Measurements from ENCODE around the gene MPG. TPM values are rescaled to one million over a fixed set of nuclear protein-coding genes. Genes with fewer than 3 reads are reported as not detected.
A peak's percentile ranks its signal among the peaks of the same experiment; 100 is the strongest.

The MPG gene
- polyA plus RNA-seq, 1 of the 3 experiments (the other 2 are of a cell fraction) = 98.3 TPM

- H3F3A ChIP-seq (replicated peaks; ENCODE audit: insufficient read depth) = peaks cover 8% of the 10 kb centered on the region
- WGBS (ENCODE audit: low lambda C conversion rate) = 2% methylated on average over 25 of the region's 91 CpGs
- no peaks in the 10 kb centered on the region for H4K20me1 ChIP-seq (ENCODE audit: insufficient read depth)
- no peaks in the 10 kb centered on the region for H3K27me3 ChIP-seq (ENCODE audit: insufficient read depth)
- peaks cover 46% of the 10 kb centered on the region for H3K79me2 ChIP-seq (ENCODE audit: insufficient read depth)
- ChIA-PET POLR2A (interaction anchor here (0.7 to 1.0 kb wide), 2 partner anchors 9 to 129 kb away, joined by 3 read pairs; no protein-coding TSS in a partner anchor), CTCF (interaction anchor here (1.0 to 4.0 kb wide), 9 partner anchors 10 to 309 kb away, joined by 3 to 20 read pairs (median 4); no protein-coding TSS in a partner anchor)
- peak within 1 kb of the TSS; percentile 93 for H2AFZ ChIP-seq (ENCODE audit: low read depth)
- peak within 1 kb of the TSS; percentile 96 for H3K4me2 ChIP-seq
- H3K27ac ChIP-seq (ENCODE audit: low read depth in 2 of 2, low read length in 1 of 2) = peak within 1 kb of the TSS; percentile 70 to 72
- peak; percentile 100 for DNase-seq
- peaks cover 3 to 35% of the 10 kb centered on the region in 2 experiments for H3K36me3 ChIP-seq (replicated peaks in 1 of 2; ENCODE audit: control insufficient read depth in 1 of 2, insufficient read depth in 2 of 2, low read length in 1 of 2)
- peak within 1 kb of the TSS; percentile 83 for H3K9ac ChIP-seq
- peaks cover 3 to 9% of the 10 kb centered on the region in 2 experiments; a peak in 1 of 4 replicates for H3K4me1 ChIP-seq (ENCODE audit: control insufficient read depth in 1 of 2, insufficient read depth in 2 of 2, low read depth in 1 of 2, low read length in 1 of 2)
- peak within 1 kb of the TSS; percentile 67 to 87 for H3K4me3 ChIP-seq (ENCODE audit: low read depth in 2 of 2, low read length in 1 of 2)
- no peaks in the 10 kb centered on the region for H3K9me2 ChIP-seq
- no peaks in the 10 kb centered on the region for H3K9me3 ChIP-seq
- peak; percentile 90 for TF ChIP-seq MXI1 (IDR thresholded peaks at IDR 0.05; ENCODE audit: low read depth, low read length)
- TF ChIP-seq TAF1 (IDR thresholded peaks at IDR 0.05; ENCODE audit: borderline replicate concordance, low read depth, low read length) = peak; percentile 28; the same call in 1 of the 2 replicates
- no peak for TF ChIP-seq GABPA (IDR thresholded peaks at IDR 0.05; ENCODE audit: low read depth)
- no peak for TF ChIP-seq NFIC (IDR thresholded peaks at IDR 0.05; ENCODE audit: borderline replicate concordance)
- TF ChIP-seq CTCF (IDR thresholded peaks at IDR 0.05) = no peak
- no peak for TF ChIP-seq RCOR1 (IDR thresholded peaks at IDR 0.05; ENCODE audit: low read length)
- no peak for TF ChIP-seq GATA2 (CRISPR knock-in tag; IDR thresholded peaks at IDR 0.05)
- TF ChIP-seq EP300 (IDR thresholded peaks at IDR 0.05; ENCODE audit: borderline replicate concordance in 1 of 2, low read depth in 1 of 2, low read length in 1 of 2) = no peak
- peak; percentile 64; the same call in 1 of the 2 replicates for TF ChIP-seq SIN3A (IDR thresholded peaks at IDR 0.05; ENCODE audit: borderline replicate concordance, low read depth, low read length)
- no peak for TF ChIP-seq ZBTB33 (IDR thresholded peaks at IDR 0.05; ENCODE audit: borderline replicate concordance, low read depth)
- TF ChIP-seq SMC3 (IDR thresholded peaks at IDR 0.05; ENCODE audit: low read depth, low read length) = 0 out of 2 replicates have a peak, but pooled peaks have one; percentile 4
- TF ChIP-seq MEF2A (IDR thresholded peaks at IDR 0.05; ENCODE audit: borderline replicate concordance, low read depth) = no peak
- TF ChIP-seq NRF1 (IDR thresholded peaks at IDR 0.05; ENCODE audit: low read depth, low read length) = peak; percentile 83
- no peak for TF ChIP-seq FOSL2 (IDR thresholded peaks at IDR 0.05; ENCODE audit: borderline replicate concordance, low read depth)
- no peak for TF ChIP-seq JUND (IDR thresholded peaks at IDR 0.05)
- no peak for TF ChIP-seq TEAD4 (IDR thresholded peaks at IDR 0.05; ENCODE audit: borderline replicate concordance, insufficient read depth)
- no peak for TF ChIP-seq RXRA (IDR thresholded peaks at IDR 0.05; ENCODE audit: borderline replicate concordance, low read depth)
- no peak for TF ChIP-seq USF2 (IDR thresholded peaks at IDR 0.05; ENCODE audit: borderline replicate concordance, low read depth, low read length)
- peak; percentile 95 for TF ChIP-seq CHD2 (IDR thresholded peaks at IDR 0.05; ENCODE audit: low read length, partially characterized antibody)
- TF ChIP-seq POLR2AphosphoS5 (IDR thresholded peaks at IDR 0.05; ENCODE audit: low read depth, low read length) = peak; percentile 70
- no peak for TF ChIP-seq FOXM1 (IDR thresholded peaks at IDR 0.05; ENCODE audit: low read depth)
- TF ChIP-seq MAX (IDR thresholded peaks at IDR 0.05; ENCODE audit: low read depth) = peak; percentile 70; the same call in 1 of the 2 replicates
- TF ChIP-seq RFX5 (IDR thresholded peaks at IDR 0.05; ENCODE audit: low read length) = peak; percentile 73
- TF ChIP-seq YY1 (IDR thresholded peaks at IDR 0.05; ENCODE audit: low read depth) = no peak
- TF ChIP-seq RAD21 (IDR thresholded peaks at IDR 0.05; ENCODE audit: low read length) = no peak
- peak; percentile 7; the same call in 1 of the 2 replicates for TF ChIP-seq ELF1 (IDR thresholded peaks at IDR 0.05)
- TF ChIP-seq IRF3 (IDR thresholded peaks at IDR 0.05; ENCODE audit: low read depth, low read length) = peak; percentile 87
- TF ChIP-seq FOXJ3 (CRISPR knock-in tag; IDR thresholded peaks at IDR 0.05) = no peak
Observed at GRCh38 chr16:53346-54236, 24.4 kb upstream of the MPG start, which contains the start of the genes POLR3K and SNRNP25. TSS of gene POLR3K (minus strand) at chr16:53608. CDS start at chr16:53586, 22 bp downstream. TSS of gene SNRNP25 (plus strand) at chr16:53828. CDS start at chr16:54017, 189 bp downstream.
